Lower leg skin (tissue), 4 donors: Measurements from ENCODE around the gene GGNBP2. TPM values are rescaled to one million over a fixed set of nuclear protein-coding genes. Genes with fewer than 3 reads are reported as not detected.

ENCODE experiments used
- DNase-seq, 2 donors: peaks; one replicate each; pipeline ENCODE4 v3.0.0-alpha.2; 2019; ENCODE audit warnings: low spot score in 2 of 2
- H3K4me3 ChIP-seq: fragments of 200-600 bp; sonication (generic); 2 replicates; pipeline ENCODE4 v1.5.1; 2017; ENCODE audit warnings: mild to moderate bottlenecking, low read depth; ENCODE audit not compliant: poor library complexity, severe bottlenecking
- POLR2A ChIP-seq, 2 donors: fragments of 450-650 bp; IDR thresholded peaks; one replicate each; pipeline ENCODE4 v1.6.1; 2016 to 2017; ENCODE audit warnings: antibody characterized with exemption in 2 of 2, mild to moderate bottlenecking in 1 of 2, moderate library complexity in 1 of 2
- WGBS, 2 donors: methylation state at CpG; one replicate each; pipeline ENCODE4 v1.1.5; 2018; 5-methylcytosine and 5-hydroxymethylcytosine counted together
- intact Hi-C: fragments of 100-400 bp; cut with DNase I; formaldehyde crosslinking; loops from one replicate; pipeline ENCODE4 v1.15.0; 2023; ENCODE audit warnings: low total_unique reads
- total RNA-seq, 4 donors: library from RNA; depleted of rRNA; stranded (reverse); fragments of >200 nt; gene quantifications; one replicate each; pipeline ENCODE4 v1.1.0, GENCODE V29; 2016
- TF ChIP-seq, protein P1 (sequence below), 3 donors: fragments of 450-650 bp; IDR thresholded peaks; one replicate each; pipeline ENCODE4 v1.5.1; 2016; ENCODE audit warnings: antibody characterized with exemption in 3 of 3, mild to moderate bottlenecking in 3 of 3, moderate library complexity in 2 of 3

The GGNBP2 gene
- total RNA-seq, 4 donors from 2014 or later, result 38.2 to 79.6 (median 55.0) TPM

DNA sequence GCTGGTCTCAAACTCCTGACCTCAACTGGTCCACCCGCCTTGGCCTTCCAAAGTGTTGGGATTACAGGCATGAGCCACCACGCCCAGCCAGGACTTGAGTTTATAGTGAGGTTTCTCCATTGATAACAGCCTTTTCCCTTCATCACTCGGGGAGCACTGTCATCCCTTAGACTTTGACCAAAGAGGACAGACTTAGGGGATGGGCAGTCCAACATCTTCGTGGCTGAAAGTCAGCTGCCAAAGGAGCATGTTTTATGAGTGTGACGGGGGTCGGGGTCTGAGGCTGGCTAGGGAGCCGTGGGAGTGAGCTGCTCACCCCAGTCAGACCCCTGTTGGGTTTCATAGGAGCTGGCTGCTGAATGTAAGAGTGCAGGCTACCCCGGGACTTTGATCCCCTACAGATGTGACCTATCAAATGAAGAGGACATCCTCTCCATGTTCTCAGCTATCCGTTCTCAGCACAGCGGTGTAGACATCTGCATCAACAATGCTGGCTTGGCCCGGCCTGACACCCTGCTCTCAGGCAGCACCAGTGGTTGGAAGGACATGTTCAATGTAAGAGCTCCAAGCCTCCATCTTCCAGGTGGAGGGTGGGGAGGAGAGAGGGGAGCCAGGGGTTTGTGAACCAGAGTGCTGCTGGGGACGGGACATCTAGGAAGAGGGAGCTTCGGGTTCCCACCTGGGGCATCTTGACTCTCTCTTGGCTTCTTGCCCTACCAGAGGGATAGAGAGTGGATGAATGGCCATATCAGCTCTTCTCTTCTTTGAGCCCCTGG lies 50.1 kb downstream of the GGNBP2 start:
- peak in 1 of 2 donors; percentile 80 for DNase-seq
- H3K4me3 ChIP-seq, result no peak overlapping the region
- intact Hi-C loops, result no loop called here
- TF ChIP-seq POLR2A (IDR thresholded peaks at IDR 0.05), result no peak
- TF ChIP-seq, protein P1, sequence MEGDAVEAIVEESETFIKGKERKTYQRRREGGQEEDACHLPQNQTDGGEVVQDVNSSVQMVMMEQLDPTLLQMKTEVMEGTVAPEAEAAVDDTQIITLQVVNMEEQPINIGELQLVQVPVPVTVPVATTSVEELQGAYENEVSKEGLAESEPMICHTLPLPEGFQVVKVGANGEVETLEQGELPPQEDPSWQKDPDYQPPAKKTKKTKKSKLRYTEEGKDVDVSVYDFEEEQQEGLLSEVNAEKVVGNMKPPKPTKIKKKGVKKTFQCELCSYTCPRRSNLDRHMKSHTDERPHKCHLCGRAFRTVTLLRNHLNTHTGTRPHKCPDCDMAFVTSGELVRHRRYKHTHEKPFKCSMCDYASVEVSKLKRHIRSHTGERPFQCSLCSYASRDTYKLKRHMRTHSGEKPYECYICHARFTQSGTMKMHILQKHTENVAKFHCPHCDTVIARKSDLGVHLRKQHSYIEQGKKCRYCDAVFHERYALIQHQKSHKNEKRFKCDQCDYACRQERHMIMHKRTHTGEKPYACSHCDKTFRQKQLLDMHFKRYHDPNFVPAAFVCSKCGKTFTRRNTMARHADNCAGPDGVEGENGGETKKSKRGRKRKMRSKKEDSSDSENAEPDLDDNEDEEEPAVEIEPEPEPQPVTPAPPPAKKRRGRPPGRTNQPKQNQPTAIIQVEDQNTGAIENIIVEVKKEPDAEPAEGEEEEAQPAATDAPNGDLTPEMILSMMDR (IDR thresholded peaks at IDR 0.05), result no peak
- WGBS, 2 donors, result 71 to 73% methylated on average over 13 of the region's 13 CpGs

DNA sequence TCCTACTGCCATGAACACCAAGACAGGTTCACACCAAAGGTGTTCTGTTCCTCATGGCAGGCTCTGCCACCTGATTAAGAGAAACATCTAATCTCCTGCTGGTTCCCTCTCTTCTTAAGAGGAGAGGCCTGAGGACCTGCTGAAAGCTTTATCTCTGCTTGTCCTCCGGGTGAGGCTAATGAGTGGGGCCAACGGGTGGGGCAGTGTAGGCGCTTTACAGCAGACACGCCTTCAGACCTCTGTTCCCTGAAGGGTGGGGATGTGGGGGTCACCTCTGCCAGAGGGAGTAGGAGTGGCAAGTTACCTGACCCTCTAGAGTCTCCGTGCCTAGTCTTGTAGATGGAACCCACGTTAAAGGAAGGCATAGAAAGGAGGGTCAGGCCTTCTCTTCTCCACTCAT lies 52.5 kb downstream of the GGNBP2 start:
- H3K4me3 ChIP-seq, result no peak overlapping the region
- peak in 1 of 2 donors; percentile 68 for DNase-seq
- TF ChIP-seq POLR2A (IDR thresholded peaks at IDR 0.05), result no peak
- TF ChIP-seq, protein P1 (IDR thresholded peaks at IDR 0.05), result no peak
- intact Hi-C loops, result no loop called here
- WGBS, 2 donors, result 69 to 76% methylated on average over 6 of the region's 6 CpGs

DNA sequence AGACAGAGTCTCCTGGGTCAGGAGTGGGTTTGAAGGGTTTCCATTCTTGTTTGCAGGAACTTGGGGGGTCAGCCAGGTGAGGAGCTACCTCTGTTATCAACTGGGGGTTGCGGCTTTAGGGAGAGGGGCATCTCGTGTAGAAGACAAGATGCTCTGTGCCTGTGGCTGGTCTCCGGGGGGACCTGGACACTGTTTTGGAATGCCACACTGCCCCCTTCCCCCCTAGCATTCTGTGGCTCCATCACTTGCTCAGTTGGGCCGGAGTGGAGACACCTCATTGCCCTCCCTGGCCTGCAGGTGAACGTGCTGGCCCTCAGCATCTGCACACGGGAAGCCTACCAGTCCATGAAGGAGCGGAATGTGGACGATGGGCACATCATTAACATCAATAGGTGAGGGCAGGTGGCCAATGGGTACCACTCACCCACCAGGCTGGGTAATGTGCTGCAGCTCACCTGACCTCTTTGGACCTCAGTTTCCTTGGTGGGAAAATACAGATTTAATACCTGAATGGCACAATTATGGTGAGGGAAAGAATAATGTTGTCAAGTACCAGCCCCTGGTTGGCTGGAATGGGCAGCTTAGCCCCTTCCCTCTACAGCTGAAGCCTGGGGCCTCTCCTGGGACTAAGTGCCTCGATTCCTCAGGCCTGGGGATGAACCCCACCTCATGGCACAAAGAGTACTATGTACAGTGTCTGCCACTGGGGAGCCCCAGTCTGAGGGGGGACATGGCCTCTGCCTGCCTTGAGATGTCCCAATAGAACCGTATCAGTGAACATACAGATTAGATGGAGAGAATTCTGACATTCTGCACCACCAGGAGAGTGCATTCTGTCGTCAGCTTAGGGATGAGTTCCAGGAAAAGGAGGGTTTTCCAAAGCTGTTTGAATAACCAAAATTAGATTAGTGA lies 53.4 kb downstream of the GGNBP2 start:
- peak in 1 of 2 donors; percentile 58 for DNase-seq

DNA sequence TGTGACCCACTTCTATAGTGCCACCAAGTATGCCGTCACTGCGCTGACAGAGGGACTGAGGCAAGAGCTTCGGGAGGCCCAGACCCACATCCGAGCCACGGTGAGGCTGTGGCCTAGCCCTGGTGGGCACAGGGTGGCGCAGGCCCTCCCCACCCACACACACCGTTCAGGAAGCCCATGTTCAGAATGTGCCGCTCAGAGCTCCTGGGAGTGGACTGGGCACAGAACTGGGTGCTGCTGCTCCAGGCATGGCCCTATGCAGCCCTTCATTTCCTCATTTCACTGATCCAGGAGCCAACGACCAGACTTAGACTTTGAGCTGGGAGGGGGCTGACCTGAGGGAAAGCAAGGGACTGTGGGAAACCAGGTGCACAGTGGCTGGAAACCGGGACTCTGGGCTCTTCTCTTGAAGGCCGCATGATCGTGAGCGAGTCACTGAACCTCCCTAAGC lies 54.3 kb downstream of the GGNBP2 start:
- intact Hi-C loops, result no loop called here
- 90 to 93% methylated on average over 13 of the region's 13 CpGs for WGBS, 2 donors
- peak in 1 of 2 donors; percentile 67 for DNase-seq
- TF ChIP-seq, protein P1 (IDR thresholded peaks at IDR 0.05), result no peak
- no peak for TF ChIP-seq POLR2A (IDR thresholded peaks at IDR 0.05)
- no peak overlapping the region for H3K4me3 ChIP-seq

More for the DNA sequence above, 53.4 kb downstream of the GGNBP2 start:
- TF ChIP-seq, protein P1 (IDR thresholded peaks at IDR 0.05), result no peak
- no peak for TF ChIP-seq POLR2A (IDR thresholded peaks at IDR 0.05)
- WGBS, 2 donors, result 91 to 93% methylated on average over 11 of the region's 11 CpGs
- intact Hi-C loops, result no loop called here
- H3K4me3 ChIP-seq, result no peak overlapping the region

DNA sequence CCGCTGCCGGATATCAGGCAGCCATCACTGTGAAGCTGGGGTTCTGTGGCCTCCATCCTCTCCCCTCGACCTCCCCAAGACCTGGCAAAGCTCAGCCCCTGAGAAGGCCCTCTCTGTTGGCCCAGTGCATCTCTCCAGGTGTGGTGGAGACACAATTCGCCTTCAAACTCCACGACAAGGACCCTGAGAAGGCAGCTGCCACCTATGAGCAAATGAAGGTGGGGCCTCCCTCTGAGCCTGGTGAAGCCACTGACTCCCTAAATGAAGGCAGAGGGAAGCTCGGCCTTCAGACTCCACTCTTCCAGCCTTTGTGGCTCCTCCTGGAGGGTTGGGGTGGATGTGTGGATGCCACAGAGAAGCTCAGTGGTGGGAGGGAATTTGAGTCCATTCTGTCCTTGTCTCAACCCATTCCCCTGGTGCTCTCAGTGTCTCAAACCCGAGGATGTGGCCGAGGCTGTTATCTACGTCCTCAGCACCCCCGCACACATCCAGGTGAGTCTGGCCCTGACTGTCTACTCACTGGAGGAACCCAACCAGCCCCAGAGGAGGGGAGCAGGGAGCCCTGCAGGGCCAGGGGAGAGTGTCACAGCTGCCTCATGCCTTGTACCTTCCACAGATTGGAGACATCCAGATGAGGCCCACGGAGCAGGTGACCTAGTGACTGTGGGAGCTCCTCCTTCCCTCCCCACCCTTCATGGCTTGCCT lies 55.0 kb downstream of the GGNBP2 start:
- peak in 1 of 2 donors; percentile 75 for DNase-seq
- no peak overlapping the region for H3K4me3 ChIP-seq
- TF ChIP-seq POLR2A (IDR thresholded peaks at IDR 0.05), result no peak
- TF ChIP-seq, protein P1 (IDR thresholded peaks at IDR 0.05), result no peak
- intact Hi-C loops, result no loop called here
- 89 to 93% methylated on average over 11 of the region's 11 CpGs for WGBS, 2 donors
